A549 (cell line): ENCODE measurements around the gene CLPSL1.

Source experiments
- CEBPB ChIP-seq, 2 experiments: fragments of >200 bp in 1 of 2; sonication (Bioruptor Twin) in 1 of 2; formaldehyde crosslinking in 1 of 2; IDR thresholded peaks; 2 replicates each; pipeline ENCODE4 v1.6.1; 2012 to 2016
- CTCF ChIP-seq: fragments of >200 bp; sonication (Bioruptor Twin); formaldehyde crosslinking; IDR thresholded peaks from 3 replicates; pipeline ENCODE4 v1.5.1; 2016
- EP300 ChIP-seq, 2 experiments: fragments of >200 bp; sonication (Bioruptor Twin); formaldehyde crosslinking; IDR thresholded peaks; 2 replicates in 1 of 2; 3 replicates in 1 of 2; pipeline ENCODE4 v1.6.1; 2016 to 2017
- MAFK ChIP-seq: fragments of 450-650 bp; IDR thresholded peaks from 2 replicates; pipeline ENCODE4 v1.6.1; 2014; ENCODE audit not compliant: partially characterized antibody

- no peak for TF ChIP-seq CEBPB (IDR thresholded peaks at IDR 0.05)
- no peak for TF ChIP-seq CTCF
- TF ChIP-seq EP300 (IDR thresholded peaks at IDR 0.05) = no peak
- no peak for TF ChIP-seq MAFK
These were observed 49.4 kb upstream of the CLPSL1 start for GRCh38 chr6:35731414-35731735.
